ENCODE data around the gene BAIAP2.

Gene BAIAP2

DNA sequence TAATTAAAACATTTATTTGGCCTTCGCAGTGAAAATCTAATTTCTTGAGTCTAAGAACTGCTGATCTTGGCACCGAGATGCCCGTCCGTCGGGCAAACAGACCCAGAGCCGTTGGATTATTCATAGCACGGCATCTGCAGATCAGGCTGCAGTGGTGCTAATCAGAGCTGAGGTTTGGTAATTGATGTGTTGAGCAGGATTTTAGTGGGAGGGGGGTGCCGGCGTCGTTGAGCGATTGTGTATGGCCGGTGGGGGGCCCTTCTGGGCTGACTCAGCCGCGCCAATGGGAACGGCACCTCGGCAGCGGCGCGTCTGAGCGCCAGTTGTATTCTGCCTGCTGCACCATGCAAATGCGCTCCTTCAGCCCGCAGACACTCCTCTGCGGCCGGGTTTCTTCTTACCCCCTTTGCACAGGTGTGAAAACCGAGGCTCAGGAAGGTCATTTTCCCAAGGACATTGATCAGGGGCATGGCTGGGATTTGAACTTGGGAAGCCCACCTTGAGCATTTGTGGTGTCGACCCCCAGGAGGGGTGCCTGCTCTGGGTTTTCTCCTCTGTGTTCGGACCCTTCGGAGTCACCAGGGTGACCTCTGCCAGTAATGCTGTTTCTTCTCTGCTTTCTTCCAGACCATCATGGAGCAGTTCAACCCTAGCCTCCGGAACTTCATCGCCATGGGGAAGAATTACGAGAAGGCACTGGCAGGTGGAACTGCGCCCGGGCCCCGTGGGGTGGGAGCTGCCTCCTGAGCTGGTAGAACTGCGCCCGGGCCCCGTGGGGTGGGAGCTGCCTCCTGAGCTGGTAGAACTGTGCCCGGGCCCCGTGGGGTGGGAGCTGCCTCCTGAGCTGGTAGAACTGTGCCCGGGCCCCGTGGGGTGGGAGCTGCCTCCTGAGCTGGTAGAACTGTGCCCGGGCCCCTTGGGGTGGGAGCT is 18.4 kb downstream of the BAIAP2 start:
- DNase-seq: no peak

DNA sequence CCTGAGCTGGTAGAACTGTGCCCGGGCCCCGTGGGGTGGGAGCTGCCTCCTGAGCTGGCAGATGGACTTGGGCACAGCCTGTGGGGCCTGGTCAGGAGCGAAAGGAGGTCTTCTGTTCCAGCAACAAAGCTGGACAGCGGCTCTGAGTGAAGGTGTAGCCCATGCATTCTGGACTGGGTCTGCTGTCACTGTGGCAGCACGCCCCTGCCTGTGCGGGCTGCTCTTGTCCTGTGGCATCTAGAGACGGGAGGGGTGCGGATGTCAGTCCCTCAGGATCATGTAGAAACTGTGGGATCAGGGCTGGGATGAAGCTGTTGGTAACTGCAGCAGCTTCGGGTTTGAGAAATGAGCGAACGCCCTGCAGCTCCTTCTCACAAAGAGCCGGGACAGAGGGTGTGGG is 19.4 kb downstream of the BAIAP2 start:
- DNase-seq: no peak

- no peak for DNase-seq
These were observed 20.0 kb downstream of the BAIAP2 start for GRCh38 chr17:81054881-81055370.

- peak; percentile 56 to 93 for DNase-seq
These were observed 21.4 kb downstream of the BAIAP2 start for GRCh38 chr17:81056312-81056711.

GRCh38 chr17:81057079-81057730 is 22.3 kb downstream of the BAIAP2 start:
- DNase-seq: peak; percentile 56 to 93

- no peak for DNase-seq
These were observed 22.8 kb downstream of the BAIAP2 start for GRCh38 chr17:81057777-81058176.

GRCh38 chr17:81058263-81058871 is 23.4 kb downstream of the BAIAP2 start:
- no peak for DNase-seq

- DNase-seq: no peak
These were observed 24.1 kb downstream of the BAIAP2 start for GRCh38 chr17:81059026-81059425.

GRCh38 chr17:81060416-81060815 is 25.5 kb downstream of the BAIAP2 start:
- no peak for DNase-seq

DNA sequence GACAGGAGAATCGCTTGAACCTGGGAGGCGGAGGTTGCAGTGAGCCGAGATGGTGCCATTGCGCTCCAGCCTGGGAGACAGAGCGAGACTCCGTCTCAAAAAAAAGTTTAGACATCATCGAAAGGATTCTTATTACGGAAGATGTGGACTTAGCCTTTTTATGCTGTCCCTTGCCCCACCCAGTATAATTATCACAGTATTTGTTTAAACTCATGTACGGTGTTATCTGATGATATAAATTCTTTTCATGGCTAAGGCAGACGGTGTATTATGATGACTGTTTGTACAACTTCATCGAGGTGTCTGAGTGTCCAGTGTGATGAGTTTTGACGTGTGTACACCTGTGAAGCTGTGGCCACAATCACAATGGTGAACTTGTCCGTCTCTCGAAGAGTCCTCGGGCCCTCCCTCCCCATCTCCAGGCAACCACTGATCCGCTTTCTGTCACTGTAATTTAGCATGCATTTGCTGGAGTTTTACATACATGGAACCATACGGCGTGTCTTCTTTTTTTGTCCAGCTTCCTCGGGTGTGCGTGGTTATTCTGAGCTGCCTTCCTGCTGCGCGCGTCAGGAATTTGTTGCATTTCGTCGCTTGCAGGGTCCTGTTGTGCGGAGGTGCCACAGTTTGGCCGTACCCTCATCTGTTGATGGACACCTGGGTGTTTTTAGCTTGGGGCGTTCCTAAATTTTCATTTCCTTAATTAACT is 26.2 kb downstream of the BAIAP2 start:
- DNase-seq: no peak

DNA sequence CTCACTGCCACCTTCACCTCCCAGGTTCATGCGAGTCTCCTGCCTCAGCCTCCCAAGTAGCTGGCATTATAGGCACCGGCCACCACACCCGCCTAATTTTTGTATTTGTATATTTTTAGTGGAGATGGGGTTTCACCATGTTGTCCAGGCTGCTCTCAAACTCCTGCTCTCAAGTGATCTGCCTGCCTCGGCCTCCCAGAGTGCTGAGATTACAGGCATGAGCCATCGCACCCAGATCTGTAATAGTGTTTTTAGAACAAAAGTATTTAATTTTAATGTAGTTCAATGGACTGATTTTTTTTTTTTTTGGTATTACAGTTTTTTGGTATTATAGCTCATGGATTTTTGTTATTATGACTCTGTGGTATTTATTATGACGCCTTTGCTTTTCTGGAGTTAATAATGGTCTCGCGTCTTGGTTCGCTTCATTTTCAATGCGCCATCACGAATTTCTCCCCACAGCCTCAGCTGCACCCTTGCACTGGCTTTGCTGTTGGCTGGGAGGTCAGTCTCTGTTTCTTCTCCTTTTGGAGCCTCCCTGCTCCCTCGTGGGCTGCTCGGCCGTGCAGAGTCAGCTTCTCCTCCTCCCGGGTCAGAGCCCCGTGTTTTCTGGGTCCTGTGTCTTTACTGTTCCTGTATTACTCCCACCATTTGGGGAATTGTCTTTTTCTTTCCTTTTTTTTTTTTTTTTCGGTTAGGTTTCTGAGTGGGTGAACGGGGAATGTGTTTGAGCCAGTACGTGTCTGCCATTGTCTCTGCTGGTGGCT is 27.2 kb downstream of the BAIAP2 start:
- peak in 1 of 2 donors; percentile 31 for DNase-seq

GRCh38 chr17:81063106-81064093 is 28.4 kb downstream of the BAIAP2 start:
- DNase-seq: peak in 1 of 2 donors; percentile 3

- no peak for DNase-seq
These were observed 29.9 kb downstream of the BAIAP2 start for GRCh38 chr17:81064678-81065475.

- no peak for DNase-seq
These were observed 30.5 kb downstream of the BAIAP2 start for GRCh38 chr17:81065500-81065899.

DNA sequence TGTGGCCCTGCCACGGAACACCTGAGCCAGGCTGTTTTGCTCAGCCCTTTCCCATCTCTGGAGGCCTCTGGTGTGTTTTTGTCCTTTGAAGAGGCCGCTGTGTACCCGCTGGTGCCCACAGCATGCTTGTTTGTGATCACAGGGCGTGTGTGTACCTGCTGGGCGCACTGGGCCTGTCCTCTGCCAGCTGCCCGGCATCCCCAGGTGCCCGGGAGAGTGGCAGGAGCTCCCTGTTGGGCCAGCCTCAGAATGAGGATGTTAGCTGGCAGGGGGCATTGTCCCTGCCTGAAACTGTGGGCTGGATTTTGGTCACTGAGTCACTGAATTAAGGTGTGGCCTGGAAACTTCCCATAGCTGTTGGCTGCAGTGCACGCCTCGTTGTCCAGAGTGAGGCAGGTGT is 31.1 kb downstream of the BAIAP2 start:
- DNase-seq: no peak

DNA sequence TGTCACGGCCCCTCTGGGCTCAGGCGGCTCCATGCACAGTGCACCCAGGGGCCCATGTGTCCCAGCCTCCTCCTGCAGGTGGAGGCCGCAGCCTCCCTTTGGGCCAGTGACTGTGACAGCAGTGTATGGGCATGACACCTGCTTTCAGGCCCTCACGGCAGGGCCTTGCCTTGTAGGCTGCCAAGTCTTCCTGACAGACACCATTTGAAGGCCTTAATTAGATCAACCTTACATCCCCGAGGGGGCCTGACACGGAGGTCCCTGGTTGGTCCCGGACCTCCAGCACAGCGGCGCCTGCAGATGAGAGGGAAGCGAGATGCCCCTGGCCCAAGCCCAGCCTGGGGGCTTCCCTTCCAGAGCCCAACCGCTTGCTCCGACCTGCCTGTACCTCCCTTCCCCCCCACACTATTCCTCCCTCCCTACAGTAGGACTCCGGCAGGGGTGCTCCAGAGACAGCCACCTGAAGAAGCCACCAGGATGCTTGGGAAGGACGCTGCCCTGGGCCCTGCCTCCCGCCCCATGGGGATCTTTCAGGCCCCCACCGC is 31.9 kb downstream of the BAIAP2 start:
- DNase-seq: no peak

DNA sequence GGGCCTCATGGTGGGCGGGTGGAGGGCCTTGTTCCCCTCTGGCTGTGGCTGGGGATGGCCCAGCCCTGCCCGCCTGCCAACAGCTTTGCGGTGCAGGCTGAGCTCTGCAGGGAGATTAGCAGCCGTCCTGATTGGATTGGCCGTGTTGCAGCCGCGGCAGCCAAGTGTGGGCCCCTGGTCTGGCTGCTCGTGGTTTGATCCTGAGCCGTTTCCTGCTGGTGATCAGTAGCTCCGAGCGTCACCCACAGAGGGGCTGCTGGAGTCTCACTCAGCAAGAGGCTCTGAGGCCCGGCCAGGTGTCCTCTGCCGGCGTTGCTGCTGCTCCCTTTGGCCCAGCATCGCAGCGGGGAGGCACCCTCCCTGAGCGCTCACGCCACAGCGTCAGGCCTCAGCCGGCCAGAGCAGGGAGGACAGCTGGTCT is 32.5 kb downstream of the BAIAP2 start:
- no peak for DNase-seq

DNA sequence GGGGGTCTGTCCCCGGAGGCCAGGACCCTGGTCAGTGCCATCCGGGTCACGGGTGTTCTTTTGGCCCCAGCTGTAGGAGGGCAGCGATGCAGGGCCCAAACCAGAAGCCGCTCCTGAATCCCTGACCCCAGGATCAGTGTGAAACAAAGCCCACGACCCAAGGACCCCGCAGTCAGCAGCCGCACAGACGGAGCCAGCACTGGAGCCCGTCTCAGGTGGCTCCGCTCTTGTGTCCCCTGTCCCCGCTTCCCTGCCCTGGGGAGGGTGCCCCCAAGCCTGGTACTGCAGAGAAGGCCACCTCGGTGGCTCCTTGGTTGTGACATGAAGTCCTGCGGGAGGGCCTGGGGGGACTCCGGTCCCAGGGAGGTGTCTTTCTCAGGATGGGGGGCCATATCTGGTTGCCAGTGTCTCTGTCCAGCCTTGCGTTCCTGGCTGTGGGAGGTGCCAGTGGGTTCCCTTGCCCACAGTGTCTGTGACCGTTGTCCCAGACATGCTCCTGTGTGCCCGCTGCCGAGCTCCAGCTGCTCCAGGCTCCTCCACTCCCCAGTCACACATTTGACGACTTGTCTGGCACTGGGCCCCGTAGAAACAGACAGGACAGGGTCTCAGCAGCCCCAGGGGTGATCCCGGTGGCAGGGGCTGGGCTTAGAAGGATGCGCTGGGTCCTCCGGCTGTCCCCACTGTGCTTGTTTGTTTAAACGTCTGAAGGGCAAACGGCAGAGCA is 33.6 kb downstream of the BAIAP2 start:
- no peak for DNase-seq

DNA sequence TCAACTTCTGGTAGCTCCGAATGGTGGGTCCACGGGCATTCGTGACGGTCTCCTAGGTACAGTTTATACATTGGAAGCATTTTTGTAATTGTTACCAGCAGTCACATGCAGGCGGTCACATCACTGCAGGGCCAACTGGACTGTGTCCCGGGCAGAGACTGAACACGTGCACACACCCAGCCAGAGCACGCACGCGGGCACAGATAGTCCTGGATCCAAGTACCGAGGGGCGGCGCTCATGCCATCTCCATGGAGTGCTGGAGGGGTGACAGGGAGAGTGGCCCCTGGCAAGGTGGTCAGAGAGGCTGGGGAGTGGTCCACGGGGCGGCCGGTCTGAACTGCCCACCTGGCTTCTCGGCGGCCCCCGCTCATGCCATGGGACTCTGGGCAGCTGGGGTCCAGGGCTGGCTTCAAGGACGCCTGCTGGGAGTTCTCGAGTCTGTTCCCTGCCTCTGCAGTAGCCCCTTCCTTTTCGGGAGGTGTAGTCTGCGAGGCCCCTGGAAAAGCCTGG is 34.2 kb downstream of the BAIAP2 start:
- no peak for DNase-seq

Data from inflammatory macrophage treated with lipopolysaccharide for 1 hour (primary cell).